GM21723 (cell line): ENCODE results near the gene MED10.

ENCODE experiments used
- ATAC-seq: cut with Tn5 transposase; IDR thresholded peaks from one replicate; pipeline ENCODE4 v1.9.1; 2021; ENCODE audit warnings: mild to moderate bottlenecking, moderate library complexity; ENCODE audit not compliant: unreplicated experiment

MED10 gene

GRCh38 chr5:6399980-6400910 lies 21.9 kb upstream of the MED10 start:
- ATAC-seq = no peak

- no peak for ATAC-seq
Observed at GRCh38 chr5:6398570-6399230, 20.4 kb upstream of the MED10 start.

GRCh38 chr5:6397536-6398269 lies 19.4 kb upstream of the MED10 start:
- no peak for ATAC-seq

- no peak for ATAC-seq
Observed at GRCh38 chr5:6396836-6397535, 18.6 kb upstream of the MED10 start.

- no peak for ATAC-seq
Observed at GRCh38 chr5:6396043-6396442, 17.7 kb upstream of the MED10 start.

- ATAC-seq = no peak
Observed at GRCh38 chr5:6395621-6396020, 17.3 kb upstream of the MED10 start.

- no peak for ATAC-seq
Observed at GRCh38 chr5:6395102-6395445, 16.7 kb upstream of the MED10 start.

- no peak for ATAC-seq
Observed at GRCh38 chr5:6394429-6395101, 16.2 kb upstream of the MED10 start.

GRCh38 chr5:6393596-6394194 lies 15.3 kb upstream of the MED10 start:
- ATAC-seq = peak; percentile 80

- no peak for ATAC-seq
Observed at GRCh38 chr5:6392561-6392960, 14.2 kb upstream of the MED10 start.

- no peak for ATAC-seq
Observed at GRCh38 chr5:6391151-6391550, 12.8 kb upstream of the MED10 start.

GRCh38 chr5:6389946-6390530 lies 11.7 kb upstream of the MED10 start:
- no peak for ATAC-seq

- no peak for ATAC-seq
Observed at GRCh38 chr5:6389397-6389796, 11.1 kb upstream of the MED10 start.

- ATAC-seq = no peak
Observed at GRCh38 chr5:6387970-6388369, 9.6 kb upstream of the MED10 start.

GRCh38 chr5:6386271-6386670 lies 7.9 kb upstream of the MED10 start:
- ATAC-seq = no peak

- no peak for ATAC-seq
Observed at GRCh38 chr5:6384856-6385255, 6.5 kb upstream of the MED10 start.

- ATAC-seq = no peak
Observed at GRCh38 chr5:6383376-6383775, 5.0 kb upstream of the MED10 start.

GRCh38 chr5:6379246-6379645 lies 899 bp upstream of the MED10 start:
- ATAC-seq = no peak

- peak; percentile 36 for ATAC-seq
Observed at GRCh38 chr5:6378766-6379103, 388 bp upstream of the MED10 start.

- ATAC-seq = no peak
Observed at GRCh38 chr5:6377582-6377904, 804 bp downstream of the MED10 start.
